GM21576 (cell line): Measurements from ENCODE around the gene PDE4B.
"Not testable (repeated sequence)": the region's sequence is repeated elsewhere in the genome, so short reads cannot be mapped to it uniquely, and the experiment has no call there.

Experiments used
- ATAC-seq: cut with Tn5 transposase; IDR thresholded peaks from one replicate; pipeline ENCODE4 v1.9.1; 2021; ENCODE audit warnings: mild to moderate bottlenecking, moderate library complexity; ENCODE audit not compliant: unreplicated experiment

The PDE4B gene

DNA sequence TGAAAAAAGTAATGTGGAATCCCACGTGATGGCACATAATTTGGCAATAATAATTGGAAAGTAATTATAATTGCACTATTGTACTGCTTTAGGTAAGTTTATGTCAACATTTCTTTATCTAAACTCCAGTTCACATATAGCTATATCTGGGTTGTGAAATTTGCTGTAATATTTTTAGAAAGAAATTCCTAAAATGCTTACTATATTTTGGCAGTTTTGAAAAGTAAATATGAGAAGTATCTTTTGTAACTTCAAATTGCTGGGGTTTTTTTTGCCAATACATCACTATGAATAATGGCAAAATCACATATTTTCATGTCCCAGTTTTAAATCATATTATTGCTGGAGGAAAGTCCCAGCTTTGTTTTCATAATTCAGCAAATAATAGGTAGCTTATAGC, 197.5 kb downstream of the PDE4B start:
- no peak for ATAC-seq

GRCh38 chr1:65991694-65992093, 199.0 kb downstream of the PDE4B start:
- ATAC-seq: no peak

GRCh38 chr1:65992165-65992821, 199.6 kb downstream of the PDE4B start:
- no peak for ATAC-seq

DNA sequence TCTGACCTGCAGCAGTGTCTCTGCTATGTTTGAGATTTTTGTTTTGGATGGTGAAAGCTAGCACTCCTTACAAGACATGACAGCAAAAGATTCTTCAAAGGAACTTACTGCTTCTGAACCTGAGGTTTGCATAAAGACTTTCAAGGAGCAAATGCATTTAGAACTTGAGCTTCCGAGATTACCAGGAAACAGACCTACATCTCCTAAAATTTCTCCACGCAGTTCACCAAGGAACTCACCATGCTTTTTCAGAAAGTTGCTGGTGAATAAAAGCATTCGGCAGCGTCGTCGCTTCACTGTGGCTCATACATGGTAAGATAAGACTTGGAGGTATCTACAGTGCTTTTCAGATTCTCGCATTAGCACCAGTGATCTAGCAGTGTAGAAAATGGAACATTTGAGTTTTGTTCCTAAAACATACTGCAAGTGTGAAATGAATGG, 200.2 kb downstream of the PDE4B start:
- ATAC-seq: no peak

- ATAC-seq: no peak
Measured at GRCh38 chr1:65994223-65994622, 201.5 kb downstream of the PDE4B start.

GRCh38 chr1:65995336-65995735, 202.6 kb downstream of the PDE4B start:
- ATAC-seq: no peak

DNA sequence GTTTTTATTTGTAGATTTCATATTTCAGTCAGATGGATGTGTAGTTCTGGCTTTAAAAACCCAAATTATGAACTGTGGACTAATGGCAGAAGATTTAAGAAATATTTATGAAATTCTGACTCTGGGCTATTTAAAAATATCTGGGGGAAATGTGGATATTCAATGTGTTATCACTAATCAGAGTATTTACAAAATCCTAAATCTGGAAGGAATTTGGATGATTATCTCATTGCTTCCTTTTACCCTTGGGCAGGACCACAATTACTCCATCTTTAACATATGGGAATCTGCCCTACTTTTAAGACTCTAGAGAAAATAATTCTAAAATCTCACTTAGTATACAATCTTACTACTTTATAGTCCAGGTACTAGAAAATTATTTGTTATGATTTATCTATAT, 203.2 kb downstream of the PDE4B start:
- ATAC-seq: no peak

- ATAC-seq: no peak
Measured at GRCh38 chr1:65997693-65998092, 205.0 kb downstream of the PDE4B start.

DNA sequence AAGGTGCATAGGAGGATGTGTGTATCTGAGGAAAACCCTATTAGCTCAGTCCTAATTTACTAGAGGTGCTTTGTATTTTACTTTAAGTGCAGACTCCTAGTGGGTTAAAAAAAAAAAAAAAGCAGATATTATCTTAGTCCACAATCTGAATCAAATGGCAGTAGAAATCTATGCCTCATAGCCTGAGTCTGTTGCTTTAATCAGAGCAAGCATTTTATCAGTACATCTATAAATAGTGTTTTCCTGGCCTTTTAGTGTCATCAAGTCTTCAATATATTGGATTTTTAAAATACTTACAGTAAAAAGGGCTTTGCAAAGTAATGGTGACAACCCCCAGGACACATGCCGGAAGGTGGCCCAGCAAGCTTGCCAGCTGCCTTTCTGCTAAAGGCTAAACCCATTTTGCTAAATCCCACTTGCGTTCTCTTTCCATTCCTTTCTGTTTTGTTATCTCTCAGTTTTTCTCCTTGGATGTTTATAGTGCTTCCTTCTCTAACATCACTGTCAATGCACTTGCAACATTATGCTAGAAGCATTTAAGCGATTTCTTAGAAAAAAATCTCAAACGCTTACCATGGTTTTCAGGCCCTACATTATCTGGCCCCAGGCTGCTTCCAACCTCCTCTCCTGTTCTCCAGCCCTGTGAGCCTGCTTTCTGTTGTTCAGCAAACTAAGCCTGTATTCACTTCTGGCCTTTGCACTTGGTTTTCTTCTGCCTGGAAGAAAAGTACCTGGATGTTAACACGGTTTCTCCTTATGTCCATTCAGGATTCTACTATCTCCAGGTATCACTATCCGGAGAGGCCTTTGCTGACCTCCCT, 206.3 kb downstream of the PDE4B start:
- ATAC-seq: no peak

DNA sequence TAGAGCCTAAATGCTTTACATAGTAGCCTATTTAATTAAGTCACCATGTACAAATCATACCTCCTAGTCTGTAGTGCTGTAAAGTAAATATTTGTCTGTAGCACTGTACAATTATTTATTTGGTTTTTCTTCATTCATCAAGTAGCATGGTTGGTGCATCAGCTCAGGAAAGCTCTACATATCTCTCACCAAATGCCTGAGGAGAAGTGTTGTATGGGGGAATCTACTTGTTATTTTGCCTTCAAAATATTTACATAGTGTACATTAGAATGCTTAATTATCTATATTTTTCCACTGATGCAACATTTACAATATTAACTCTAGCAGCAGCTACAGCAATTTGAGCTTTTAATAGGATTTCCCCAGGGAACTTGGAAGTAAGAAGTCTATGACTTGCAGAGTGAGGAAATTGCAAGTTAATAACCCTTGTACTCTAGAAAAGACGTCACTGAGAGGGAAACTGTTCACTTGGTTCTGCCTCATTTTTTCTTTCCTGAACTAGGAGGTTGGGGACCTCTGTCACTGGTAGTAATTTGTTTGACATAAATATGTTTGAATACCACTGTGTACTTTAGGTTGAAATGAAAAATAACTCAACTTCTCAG, 207.4 kb downstream of the PDE4B start:
- no peak for ATAC-seq

GRCh38 chr1:66003690-66004089, 211.0 kb downstream of the PDE4B start:
- ATAC-seq: no peak

- ATAC-seq: not testable (repeated sequence)
Measured at GRCh38 chr1:66006534-66006933, 213.8 kb downstream of the PDE4B start.

DNA sequence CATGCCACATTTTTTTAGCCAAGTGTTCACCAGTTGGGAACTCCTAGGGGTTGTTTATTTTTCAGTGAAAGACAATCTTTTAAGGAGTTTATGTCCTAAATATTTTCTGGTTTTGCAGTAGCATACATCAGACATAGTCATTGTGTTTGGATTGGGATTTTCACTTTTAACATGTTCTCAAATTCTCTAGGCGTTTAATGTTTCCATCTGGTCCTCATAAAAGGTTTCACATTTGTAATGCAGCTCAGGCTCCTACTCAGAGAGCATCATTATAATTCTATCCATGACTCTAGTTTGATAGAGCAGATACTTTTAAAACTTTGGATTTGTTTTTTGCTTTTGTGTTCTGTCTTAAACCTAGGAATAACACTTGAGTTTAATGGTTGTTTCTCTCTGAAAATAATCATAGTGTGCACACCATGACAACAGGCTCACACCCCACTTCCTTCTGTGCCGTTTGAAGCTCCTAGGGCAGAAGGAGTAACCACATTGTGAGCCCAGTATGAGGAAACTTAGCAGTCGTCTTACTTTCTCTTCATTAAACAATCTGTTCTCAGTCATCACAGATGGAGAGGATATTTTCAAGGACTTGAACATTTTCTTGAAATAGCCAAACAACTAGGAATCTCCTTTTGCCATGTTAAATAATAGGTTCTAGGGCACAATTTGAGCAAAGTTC, 219.6 kb downstream of the PDE4B start:
- no peak for ATAC-seq

GRCh38 chr1:66013371-66013770, 220.7 kb downstream of the PDE4B start:
- no peak for ATAC-seq

DNA sequence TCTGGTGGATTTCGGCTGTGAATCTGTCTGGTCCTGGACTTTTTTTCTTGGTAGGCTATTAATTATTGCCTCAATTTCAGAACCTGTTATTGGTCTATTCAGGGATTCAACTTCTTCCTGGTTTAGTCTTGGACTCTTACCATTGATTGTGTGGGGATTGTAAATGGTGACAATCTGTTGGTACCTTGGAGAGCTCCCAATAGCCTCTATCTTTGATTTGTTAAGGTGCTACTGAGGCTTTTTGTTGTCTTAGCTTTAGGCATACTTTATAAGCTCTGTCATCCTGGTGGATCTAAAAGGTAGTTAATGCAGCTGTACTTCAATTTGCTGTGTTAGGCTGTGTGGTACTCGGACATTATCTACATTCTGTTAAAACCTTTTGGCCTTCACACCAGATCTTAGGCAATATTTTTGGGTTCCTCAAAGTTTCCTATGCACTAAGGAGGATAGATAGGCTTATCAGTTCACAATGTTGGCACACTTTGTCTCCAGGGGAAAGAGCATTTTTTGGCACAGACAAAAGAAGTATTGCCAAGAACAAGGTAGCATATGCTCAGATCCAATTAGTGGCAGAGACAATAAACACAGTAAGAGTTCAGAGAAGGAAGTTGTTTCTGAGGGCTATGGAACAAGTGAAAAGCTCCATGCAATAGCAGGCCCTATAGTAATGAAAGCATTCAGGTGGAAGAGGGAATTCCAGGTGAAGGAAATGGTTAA, 230.4 kb downstream of the PDE4B start:
- no peak for ATAC-seq

DNA sequence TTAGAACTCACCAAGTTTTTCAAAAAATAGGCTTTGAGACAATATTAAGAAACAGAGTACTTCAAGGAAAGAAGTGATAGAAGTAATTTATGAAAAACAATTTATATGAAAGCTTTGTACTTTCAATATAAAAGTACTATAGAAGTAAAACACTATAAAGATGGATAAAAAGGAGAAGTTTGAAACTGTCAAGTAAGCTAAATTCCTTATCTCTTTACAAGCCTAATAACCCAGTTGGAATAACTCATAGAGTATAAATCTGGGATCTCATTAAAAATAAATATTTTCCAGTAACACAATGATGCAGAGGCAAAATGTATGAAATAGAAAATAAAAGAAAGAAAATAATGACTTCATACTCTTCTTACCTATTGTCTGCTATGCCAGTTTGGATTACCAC, 232.5 kb downstream of the PDE4B start:
- ATAC-seq: no peak

DNA sequence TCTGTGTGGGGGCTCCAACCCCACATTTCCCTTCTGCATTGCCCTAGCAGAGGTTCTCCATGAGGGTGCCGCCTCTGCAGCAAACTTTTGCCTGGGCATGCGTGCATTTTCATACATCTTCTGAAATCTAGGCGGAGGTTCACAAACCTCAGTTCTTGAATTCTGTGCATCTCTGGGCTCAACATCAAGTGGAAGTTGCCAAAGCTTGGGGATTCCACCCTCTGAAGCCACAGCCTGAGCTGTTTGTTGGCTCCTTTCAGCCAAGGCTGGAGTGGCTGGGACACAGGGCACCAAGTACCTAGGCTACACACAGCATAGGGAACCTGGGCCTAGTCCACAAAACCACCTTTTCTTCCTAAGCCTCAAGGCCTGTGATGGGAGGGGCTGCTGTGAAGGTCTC, 235.3 kb downstream of the PDE4B start:
- ATAC-seq: no peak

DNA sequence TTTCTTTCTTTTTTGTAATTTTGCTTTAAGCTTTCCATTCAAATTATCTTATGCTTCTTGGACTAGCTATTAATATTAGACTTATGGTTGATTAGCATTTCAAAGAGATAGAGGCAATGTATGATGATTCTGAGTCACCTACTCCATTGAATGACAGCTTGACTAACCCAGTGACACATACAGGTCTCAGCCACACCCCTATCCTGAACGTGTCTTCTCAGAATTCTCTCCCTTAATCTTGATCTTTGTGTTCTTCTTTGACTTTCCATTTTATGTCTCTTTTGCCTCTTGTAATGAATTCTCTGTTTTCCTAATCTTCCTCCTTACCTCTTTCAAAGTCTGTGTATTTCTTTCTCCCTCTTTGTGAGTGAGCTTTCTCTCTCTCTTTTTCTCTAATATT, 241.1 kb downstream of the PDE4B start:
- ATAC-seq: no peak

DNA sequence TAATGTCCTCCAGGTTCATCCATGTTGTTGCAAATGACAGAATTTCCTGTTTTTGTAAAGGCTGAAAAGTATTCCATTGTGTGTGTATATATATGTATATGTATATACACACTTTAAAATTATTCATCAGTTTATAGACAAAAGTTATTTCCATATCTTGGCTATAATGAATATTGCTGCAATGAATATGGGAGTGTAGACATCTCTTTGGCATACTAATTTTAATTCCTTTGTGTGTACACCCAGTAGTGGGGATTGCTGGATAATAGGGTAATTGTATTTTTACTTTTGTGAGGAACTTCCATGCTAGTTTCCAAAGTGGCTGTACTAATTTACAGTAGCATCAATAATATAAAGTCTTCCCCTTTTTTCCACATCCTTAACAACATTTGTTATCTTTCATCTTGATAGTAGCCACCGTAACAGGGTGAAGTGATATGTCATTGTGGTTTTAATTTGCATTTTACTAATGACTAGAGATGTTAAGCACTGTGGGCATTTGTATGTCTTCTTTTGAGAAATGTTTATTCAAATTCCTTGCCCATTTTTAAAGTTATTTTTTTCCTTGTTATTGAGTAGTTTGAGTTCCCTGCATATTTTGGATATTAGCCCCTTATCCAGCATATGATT, 243.0 kb downstream of the PDE4B start:
- no peak for ATAC-seq

GRCh38 chr1:66041654-66042053, 249.0 kb downstream of the PDE4B start:
- ATAC-seq: no peak
